Left lung (tissue), 10 donors: ENCODE measurements around the gene BLOC1S4. TPM values are rescaled to one million over a fixed set of nuclear protein-coding genes. Genes with fewer than 3 reads are reported as not detected.

Source experiments
- ATAC-seq: fragments of 200-7000 bp; cut with Tn5 transposase; one replicate; pipeline ENCODE4 v1.9.1; 2020; ENCODE audit warnings: moderate library complexity
- DNase-seq, 4 donors: peaks; one replicate each; pipeline ENCODE4 v3.0.0-alpha.2; 2013 to 2020
- H3K27ac ChIP-seq, 2 donors: fragments of 200-600 bp; sonication (generic) in 1 of 2; one replicate each; pipeline versions ENCODE4 v1.5.0 to v1.8.0; 2020 to 2021
- H3K27me3 ChIP-seq, 2 donors: fragments of 200-600 bp; sonication (generic) in 1 of 2; one replicate each; pipeline versions ENCODE4 v1.5.0 to v1.8.0; 2020 to 2021
- H3K36me3 ChIP-seq, 2 donors: fragments of 200-600 bp; sonication (generic) in 1 of 2; one replicate each; pipeline versions ENCODE4 v1.5.0 to v1.8.0; 2020 to 2021
- H3K4me1 ChIP-seq, 2 donors: fragments of 200-600 bp; one replicate each; pipeline ENCODE4 v1.8.0; 2021
- H3K4me3 ChIP-seq, 2 donors: fragments of 200-600 bp; sonication (generic) in 1 of 2; one replicate each; pipeline versions ENCODE4 v1.5.0 to v1.8.0; 2020 to 2021; ENCODE audit warnings: mild to moderate bottlenecking in 1 of 2
- H3K9me3 ChIP-seq, 2 donors: fragments of 200-600 bp; sonication (generic) in 1 of 2; one replicate each; pipeline versions ENCODE4 v1.5.0 to v1.8.0; 2020 to 2021
- CTCF ChIP-seq, 2 donors: fragments of 200-600 bp; sonication (generic) in 1 of 2; IDR thresholded peaks; one replicate each; pipeline versions ENCODE4 v1.5.0 to v1.8.0; 2021; ENCODE audit warnings: antibody characterized with exemption in 2 of 2
- intact Hi-C, 2 donors: fragments of 100-400 bp; cut with DNase I; formaldehyde crosslinking; loops; one replicate each; pipeline versions ENCODE4 v1.11.2 to v1.14.2; 2022
- polyA plus RNA-seq, 6 donors: library from polyadenylated mRNA; unstranded; fragments of 120-200 nt; gene quantifications; one replicate each; pipeline ENCODE4 v1.2.1, GENCODE V29; 2013; ENCODE audit not compliant: insufficient read length in 6 of 6
- total RNA-seq, 2 donors: library from RNA; stranded (reverse); fragmentation: NEBNext Ultra II Directional; extraction: Animal tissue kit (Norgen Biotek cat#: 25700); gene quantifications; one replicate each; pipeline ENCODE4 v1.2.1, GENCODE V29; 2021
- donor health status: DM: no; HTN: yes; CAD: no.
- donor health status: DM: no; HTN: no; CAD: no.

BLOC1S4 gene
- total and polyA plus RNA-seq, 8 donors = 9.0 to 12.8 (median 10.9) TPM

GRCh38 chr4:6748286-6748685, 32.3 kb downstream of the BLOC1S4 start:
- intact Hi-C loops = no loop called here
- no peak overlapping the region for H3K27ac ChIP-seq

GRCh38 chr4:6749340-6750171, 33.6 kb downstream of the BLOC1S4 start:
- Histone ChIP-seq H3K36me3 (no peaks in the 10 kb centered on the region), H3K4me1 (peaks cover 6 to 17% of the 10 kb centered on the region in 2 donors), H3K4me3 (no peak overlapping the region), H3K27ac (no peak overlapping the region), H3K27me3 (no peaks in the 10 kb centered on the region), H3K9me3 (no peaks in the 10 kb centered on the region)
- TF ChIP-seq CTCF (IDR thresholded peaks at IDR 0.05) = no peak
- DNase-seq = peak in 2 of 4 donors; percentile 75 to 88
- intact Hi-C loops = no loop called here
- peak; percentile 52 for ATAC-seq

More at GRCh38 chr4:6748286-6748685, 32.3 kb downstream of the BLOC1S4 start:
- H3K4me3 ChIP-seq = no peak overlapping the region
- DNase-seq (no peak), ATAC-seq (no peak)
- H3K4me1 ChIP-seq = peaks cover 6 to 17% of the 10 kb centered on the region in 2 donors
- H3K27me3 ChIP-seq = no peaks in the 10 kb centered on the region
- TF ChIP-seq CTCF (IDR thresholded peaks at IDR 0.05) = no peak
- H3K9me3 ChIP-seq = no peaks in the 10 kb centered on the region
- no peaks in the 10 kb centered on the region for H3K36me3 ChIP-seq

GRCh38 chr4:6750286-6751221, 34.6 kb downstream of the BLOC1S4 start:
- Histone ChIP-seq H3K27ac (no peak overlapping the region), H3K4me3 (no peak overlapping the region), H3K27me3 (no peaks in the 10 kb centered on the region), H3K9me3 (no peaks in the 10 kb centered on the region), H3K36me3 (no peaks in the 10 kb centered on the region), H3K4me1 (peaks cover 6 to 17% of the 10 kb centered on the region in 2 donors)
- intact Hi-C loops = no loop called here
- DNase-seq (no peak), ATAC-seq (no peak)
- TF ChIP-seq CTCF (IDR thresholded peaks at IDR 0.05) = no peak

- no peak overlapping the region for H3K27ac ChIP-seq
- no peak for TF ChIP-seq CTCF (IDR thresholded peaks at IDR 0.05)
- intact Hi-C loops = no loop called here
Observed at GRCh38 chr4:6751611-6752485, 35.9 kb downstream of the BLOC1S4 start.

More at GRCh38 chr4:6751611-6752485, 35.9 kb downstream of the BLOC1S4 start:
- peaks cover 6 to 17% of the 10 kb centered on the region in 2 donors for H3K4me1 ChIP-seq
- no peaks in the 10 kb centered on the region for H3K9me3 ChIP-seq
- DNase-seq (no peak), ATAC-seq (no peak)
- no peaks in the 10 kb centered on the region for H3K27me3 ChIP-seq
- H3K4me3 ChIP-seq = no peak overlapping the region
- H3K36me3 ChIP-seq = no peaks in the 10 kb centered on the region
